A549 (cell line): ENCODE results near the gene ZNF789.

Experiments used
- HMGXB4 ChIP-seq: fragments of 250-450 bp; sonication (Bioruptor Pico); IDR thresholded peaks from 2 replicates; pipeline ENCODE4 v1.5.0; 2021; ENCODE audit warnings: mild to moderate bottlenecking, moderate library complexity, borderline replicate concordance
- HOXB5 ChIP-seq: fragments of 250-450 bp; sonication (Bioruptor Pico); IDR thresholded peaks from 2 replicates; pipeline ENCODE4 v1.5.0; 2020; ENCODE audit warnings: mild to moderate bottlenecking, moderate library complexity
- MAX ChIP-seq: IDR thresholded peaks from 2 replicates; pipeline ENCODE4 v1.6.1; 2012
- NR3C1 ChIP-seq: fragments of >200 bp; sonication (Bioruptor Twin); formaldehyde crosslinking; IDR thresholded peaks from 3 replicates; pipeline ENCODE4 v1.6.1; 2017
- POLR2A ChIP-seq: IDR thresholded peaks from 2 replicates; pipeline ENCODE4 v1.6.1; 2012; ENCODE audit warnings: mild to moderate bottlenecking, low read length
- TF ChIP-seq, protein P1 (sequence below): fragments of >200 bp; sonication (Bioruptor Twin); formaldehyde crosslinking; IDR thresholded peaks from 3 replicates; pipeline ENCODE4 v1.5.1; 2016
- TF ChIP-seq, protein P2 (sequence below): fragments of 200-600 bp; sonication (generic); IDR thresholded peaks from 2 replicates; pipeline ENCODE4 v1.6.1; 2016; ENCODE audit warnings: antibody characterized with exemption, mild to moderate bottlenecking, moderate library complexity
- TF ChIP-seq, protein P3 (sequence below): fragments of 150-350 bp; IDR thresholded peaks from 2 replicates; pipeline ENCODE4 v1.6.1; 2014; ENCODE audit warnings: low read depth, mild to moderate bottlenecking, low read length

DNA sequence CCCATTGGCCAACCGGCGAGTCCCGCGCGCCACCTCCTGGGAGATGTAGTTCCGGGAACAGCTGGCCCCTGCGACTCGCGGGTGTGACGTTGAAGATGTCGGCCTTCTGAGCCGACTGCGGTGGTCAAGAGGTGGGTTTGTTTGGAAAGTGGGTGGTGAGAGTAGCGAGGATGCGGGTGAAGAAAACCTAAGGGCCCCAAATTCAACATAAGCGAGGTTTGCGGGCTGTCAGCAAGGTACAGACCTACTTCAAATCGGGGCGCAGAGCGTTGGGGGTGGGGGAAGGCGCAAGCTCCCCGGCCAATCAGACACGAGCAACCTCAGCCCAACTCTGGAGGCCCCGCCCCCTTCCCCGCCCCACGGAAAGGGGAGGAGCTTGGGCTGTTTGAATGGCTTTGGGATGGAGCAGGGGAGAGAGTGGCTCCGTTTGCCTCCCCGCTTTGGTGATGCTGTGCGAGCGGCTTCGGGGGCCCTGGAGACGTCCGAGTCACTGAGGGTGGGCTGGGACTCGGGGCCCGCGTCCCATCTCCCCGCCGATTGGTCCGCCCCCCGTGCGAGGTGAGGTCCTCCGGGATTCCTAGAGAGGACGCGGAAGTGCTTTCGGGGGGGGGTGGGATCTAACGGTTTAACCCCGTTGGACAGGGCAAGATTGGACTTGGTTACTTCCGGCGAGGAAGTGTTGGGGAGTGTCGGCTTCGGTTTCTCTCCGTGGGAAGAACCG is 32.1 kb downstream of the ZNF789 start, which contains the start of gene ZKSCAN5:
- TF ChIP-seq HMGXB4 (no peak), HOXB5 (CRISPR knock-in tag) (no peak), MAX (peak; percentile 61; the same call in 1 of the 2 replicates), POLR2A (peak; percentile 86), NR3C1 (no peak)
- TF ChIP-seq, protein P1, sequence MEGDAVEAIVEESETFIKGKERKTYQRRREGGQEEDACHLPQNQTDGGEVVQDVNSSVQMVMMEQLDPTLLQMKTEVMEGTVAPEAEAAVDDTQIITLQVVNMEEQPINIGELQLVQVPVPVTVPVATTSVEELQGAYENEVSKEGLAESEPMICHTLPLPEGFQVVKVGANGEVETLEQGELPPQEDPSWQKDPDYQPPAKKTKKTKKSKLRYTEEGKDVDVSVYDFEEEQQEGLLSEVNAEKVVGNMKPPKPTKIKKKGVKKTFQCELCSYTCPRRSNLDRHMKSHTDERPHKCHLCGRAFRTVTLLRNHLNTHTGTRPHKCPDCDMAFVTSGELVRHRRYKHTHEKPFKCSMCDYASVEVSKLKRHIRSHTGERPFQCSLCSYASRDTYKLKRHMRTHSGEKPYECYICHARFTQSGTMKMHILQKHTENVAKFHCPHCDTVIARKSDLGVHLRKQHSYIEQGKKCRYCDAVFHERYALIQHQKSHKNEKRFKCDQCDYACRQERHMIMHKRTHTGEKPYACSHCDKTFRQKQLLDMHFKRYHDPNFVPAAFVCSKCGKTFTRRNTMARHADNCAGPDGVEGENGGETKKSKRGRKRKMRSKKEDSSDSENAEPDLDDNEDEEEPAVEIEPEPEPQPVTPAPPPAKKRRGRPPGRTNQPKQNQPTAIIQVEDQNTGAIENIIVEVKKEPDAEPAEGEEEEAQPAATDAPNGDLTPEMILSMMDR: no peak
- TF ChIP-seq, protein P2, sequence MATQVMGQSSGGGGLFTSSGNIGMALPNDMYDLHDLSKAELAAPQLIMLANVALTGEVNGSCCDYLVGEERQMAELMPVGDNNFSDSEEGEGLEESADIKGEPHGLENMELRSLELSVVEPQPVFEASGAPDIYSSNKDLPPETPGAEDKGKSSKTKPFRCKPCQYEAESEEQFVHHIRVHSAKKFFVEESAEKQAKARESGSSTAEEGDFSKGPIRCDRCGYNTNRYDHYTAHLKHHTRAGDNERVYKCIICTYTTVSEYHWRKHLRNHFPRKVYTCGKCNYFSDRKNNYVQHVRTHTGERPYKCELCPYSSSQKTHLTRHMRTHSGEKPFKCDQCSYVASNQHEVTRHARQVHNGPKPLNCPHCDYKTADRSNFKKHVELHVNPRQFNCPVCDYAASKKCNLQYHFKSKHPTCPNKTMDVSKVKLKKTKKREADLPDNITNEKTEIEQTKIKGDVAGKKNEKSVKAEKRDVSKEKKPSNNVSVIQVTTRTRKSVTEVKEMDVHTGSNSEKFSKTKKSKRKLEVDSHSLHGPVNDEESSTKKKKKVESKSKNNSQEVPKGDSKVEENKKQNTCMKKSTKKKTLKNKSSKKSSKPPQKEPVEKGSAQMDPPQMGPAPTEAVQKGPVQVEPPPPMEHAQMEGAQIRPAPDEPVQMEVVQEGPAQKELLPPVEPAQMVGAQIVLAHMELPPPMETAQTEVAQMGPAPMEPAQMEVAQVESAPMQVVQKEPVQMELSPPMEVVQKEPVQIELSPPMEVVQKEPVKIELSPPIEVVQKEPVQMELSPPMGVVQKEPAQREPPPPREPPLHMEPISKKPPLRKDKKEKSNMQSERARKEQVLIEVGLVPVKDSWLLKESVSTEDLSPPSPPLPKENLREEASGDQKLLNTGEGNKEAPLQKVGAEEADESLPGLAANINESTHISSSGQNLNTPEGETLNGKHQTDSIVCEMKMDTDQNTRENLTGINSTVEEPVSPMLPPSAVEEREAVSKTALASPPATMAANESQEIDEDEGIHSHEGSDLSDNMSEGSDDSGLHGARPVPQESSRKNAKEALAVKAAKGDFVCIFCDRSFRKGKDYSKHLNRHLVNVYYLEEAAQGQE: 0 out of 2 replicates have a peak, but pooled peaks have one; percentile 8
- TF ChIP-seq, protein P3, sequence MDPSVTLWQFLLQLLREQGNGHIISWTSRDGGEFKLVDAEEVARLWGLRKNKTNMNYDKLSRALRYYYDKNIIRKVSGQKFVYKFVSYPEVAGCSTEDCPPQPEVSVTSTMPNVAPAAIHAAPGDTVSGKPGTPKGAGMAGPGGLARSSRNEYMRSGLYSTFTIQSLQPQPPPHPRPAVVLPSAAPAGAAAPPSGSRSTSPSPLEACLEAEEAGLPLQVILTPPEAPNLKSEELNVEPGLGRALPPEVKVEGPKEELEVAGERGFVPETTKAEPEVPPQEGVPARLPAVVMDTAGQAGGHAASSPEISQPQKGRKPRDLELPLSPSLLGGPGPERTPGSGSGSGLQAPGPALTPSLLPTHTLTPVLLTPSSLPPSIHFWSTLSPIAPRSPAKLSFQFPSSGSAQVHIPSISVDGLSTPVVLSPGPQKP: no peak
